Stromal cell of bone marrow (primary cell): ENCODE results near the gene LRRTM4.
"Not testable (repeated sequence)": the region's sequence is repeated elsewhere in the genome, so short reads cannot be mapped to it uniquely, and the experiment has no call there.

Experiments used
- DNase-seq: peaks from one replicate; pipeline ENCODE4 v3.0.0-alpha.2; 2012; ENCODE audit warnings: low read depth

LRRTM4 gene

DNA sequence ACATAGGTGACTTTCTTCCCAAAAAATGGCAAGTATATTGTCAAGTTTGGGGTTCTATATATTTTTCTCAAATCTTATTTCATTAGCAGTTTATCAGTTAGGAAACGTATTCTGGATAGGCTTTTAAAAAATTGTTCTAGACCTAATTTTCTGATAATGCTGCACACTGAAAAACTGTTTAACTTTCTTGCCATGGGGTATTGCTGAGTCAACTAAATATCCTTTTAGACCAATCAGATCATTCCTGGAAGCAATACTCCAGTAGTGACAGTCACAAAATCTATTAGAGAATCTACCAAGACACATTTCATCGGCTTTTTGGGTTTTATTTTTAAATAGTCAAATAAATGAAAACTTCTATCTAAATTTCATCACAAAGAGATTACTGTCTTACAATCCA is 440.6 kb downstream of the LRRTM4 start:
- no peak for DNase-seq

DNA sequence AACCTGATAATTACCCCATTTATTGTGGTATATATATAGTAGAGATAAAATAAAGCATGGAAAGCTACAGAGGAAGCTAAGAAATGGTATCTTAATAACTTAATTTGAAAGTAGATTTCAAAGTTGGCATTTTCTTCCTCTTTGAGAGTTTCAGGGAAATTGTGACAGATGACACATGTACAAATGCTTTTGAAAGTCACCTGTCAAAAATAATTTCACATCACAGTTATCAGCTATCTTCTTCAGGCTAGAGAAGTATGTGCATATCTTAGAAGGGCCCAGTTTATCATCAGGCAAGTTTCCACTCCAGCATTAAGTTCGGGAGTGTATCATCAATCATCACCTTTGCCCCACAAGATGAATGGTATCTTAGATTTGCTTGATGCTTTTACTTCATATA is 457.9 kb downstream of the LRRTM4 start:
- no peak for DNase-seq

DNA sequence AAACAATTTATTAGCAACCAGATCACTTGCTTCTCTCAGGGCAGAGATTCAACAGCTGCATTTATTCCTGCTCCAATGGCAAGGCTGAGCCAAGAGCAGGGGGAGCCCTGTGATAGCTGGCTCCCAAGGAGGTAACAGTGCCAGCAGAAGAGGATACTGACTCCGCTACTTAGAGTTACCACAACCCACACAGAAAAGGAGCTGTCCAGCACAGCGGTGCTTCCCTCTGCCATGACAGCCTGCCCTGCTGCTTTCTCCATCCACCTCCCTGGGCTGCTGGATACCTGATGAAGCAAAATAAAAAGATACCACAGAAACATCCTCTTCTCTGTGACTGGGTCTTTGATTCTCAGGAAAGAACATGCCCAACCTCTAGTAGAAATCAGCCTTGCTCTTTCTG is 467.2 kb downstream of the LRRTM4 start:
- no peak for DNase-seq

DNA sequence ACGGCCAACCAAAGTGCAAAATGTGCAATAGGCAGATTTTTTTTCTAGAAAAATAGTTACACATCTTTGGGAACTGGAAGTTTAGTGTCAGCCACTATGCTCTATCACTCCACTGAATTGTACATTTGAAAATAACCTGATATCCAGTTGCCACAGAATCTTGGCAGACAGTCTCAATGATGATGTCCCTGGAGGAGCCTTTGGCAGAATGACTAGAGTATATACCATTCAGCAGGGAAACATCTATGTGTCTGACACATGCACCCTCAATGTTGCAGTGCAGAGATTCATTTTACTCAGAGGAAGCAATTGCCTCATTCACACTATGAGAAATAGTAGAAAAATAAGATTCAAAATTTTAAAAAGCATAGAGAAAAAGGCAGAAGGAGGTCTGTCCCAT is 475.8 kb downstream of the LRRTM4 start:
- DNase-seq: no peak

DNA sequence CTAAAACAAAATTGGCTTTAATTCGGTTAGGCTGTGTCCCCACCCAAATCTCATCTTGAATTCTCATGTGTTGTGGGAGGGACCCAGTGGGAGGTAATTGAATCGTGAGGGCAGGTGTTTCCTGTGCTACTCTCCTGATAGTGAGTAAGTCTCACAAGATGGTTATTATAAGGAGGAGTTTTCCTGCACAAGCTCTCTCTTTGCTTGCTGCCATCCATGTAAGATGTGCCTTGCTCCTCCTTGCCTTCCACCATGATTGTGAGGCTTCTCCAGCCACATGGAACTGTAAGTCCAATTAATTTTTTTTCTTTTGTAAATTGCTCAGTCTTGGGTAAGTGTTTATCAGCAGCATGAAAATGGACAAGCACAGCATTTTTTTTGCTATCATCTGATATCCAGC is 476.7 kb downstream of the LRRTM4 start:
- not testable (repeated sequence) for DNase-seq

DNA sequence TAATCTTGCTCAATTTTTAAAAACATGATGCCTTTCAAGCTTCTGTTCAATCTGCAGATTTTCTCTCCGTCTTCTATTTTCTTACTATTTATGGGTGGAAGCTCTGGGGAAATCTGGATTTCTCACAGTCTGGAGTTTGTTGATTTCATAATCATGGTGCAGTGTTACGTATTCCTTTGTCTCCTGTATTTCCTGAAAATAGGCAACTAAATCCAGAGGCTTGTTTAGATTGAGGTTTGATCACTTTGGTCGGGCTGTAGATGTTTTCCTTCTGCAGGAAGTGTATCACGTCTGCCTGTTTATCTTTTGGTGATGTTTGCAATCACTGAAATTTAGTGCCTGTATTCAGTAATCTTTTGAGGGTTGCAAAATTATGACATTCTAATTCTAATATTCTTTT is 487.7 kb downstream of the LRRTM4 start:
- no peak for DNase-seq

DNA sequence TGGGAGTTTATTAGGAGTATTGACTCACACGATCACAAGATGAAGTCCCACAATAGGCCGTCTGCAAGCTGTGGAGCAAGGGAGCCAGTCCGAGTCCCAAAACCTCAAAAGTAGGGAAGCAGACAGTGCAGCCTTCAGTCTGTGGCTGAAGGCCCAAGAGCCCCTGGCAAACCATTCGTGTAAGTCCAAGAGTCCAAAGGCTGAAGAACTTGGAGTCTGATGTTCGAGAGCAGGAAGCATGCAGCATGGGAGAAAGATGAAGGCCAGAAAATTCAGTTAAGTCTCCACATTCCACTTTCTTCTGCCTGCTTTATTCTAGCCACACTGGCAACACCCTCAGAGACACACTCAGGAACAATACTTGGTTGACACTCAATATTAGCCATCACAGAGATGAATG is 492.9 kb downstream of the LRRTM4 start:
- not testable (repeated sequence) for DNase-seq

DNA sequence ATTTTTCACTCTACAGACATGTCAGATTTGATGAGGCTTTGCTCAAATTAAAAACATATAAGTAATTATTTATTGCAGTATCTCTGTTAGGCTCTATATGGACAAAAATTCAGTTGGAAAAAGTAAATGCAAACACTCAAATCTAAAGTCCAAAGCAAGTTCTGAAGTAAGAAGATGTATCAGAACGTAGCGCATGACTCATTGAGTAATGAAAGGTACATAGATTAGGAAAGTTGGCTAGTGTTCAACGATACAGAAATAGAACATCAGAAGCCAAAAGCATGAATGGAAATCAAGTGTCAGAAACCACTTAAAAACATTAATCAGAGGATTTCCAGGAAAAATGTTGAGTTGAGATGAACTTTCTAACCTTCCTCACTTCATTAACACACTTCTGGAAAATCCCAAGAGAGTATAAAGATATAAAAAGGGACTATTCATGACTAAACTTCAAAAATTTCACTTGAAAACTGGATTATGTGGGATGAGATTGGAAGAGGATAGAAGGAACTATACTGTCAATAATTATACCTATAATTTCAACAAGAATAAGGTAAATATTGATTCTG is 494.1 kb downstream of the LRRTM4 start:
- DNase-seq: no peak

DNA sequence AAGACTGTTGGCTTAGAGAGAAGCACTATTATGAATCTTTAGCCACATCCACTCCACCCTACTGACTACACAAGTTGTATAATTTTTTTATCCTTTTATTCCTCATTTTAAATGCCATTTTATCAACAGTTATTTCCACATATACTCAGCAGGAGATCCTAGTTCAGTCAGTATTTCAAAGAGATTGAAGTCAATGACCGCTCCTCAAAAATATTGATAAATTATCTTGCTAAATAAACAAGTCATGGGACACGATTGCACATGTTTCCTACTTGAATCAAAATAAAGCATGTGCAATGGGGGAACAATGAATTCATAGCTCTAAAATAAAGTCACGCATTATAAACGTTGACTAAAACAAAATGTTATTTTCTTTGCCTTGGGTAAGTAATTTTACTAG is 496.5 kb downstream of the LRRTM4 start:
- no peak for DNase-seq

DNA sequence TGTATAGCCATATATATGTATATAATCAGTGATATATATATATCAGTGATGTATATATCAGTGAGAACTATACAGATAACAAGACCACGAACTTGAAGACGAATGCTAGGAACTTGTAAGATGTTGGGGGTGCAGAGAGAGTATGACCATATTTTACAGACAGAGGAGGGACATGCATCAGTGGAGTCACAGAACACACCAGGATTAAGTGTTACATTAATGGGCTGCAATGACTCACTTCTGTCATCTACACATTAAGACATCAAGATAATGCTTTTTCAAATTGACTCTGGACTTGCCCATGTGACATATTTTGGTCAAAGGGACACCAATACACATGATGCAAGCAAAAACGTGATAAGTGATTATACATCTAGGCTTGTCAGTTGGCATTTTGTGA is 501.0 kb downstream of the LRRTM4 start:
- DNase-seq: no peak

DNA sequence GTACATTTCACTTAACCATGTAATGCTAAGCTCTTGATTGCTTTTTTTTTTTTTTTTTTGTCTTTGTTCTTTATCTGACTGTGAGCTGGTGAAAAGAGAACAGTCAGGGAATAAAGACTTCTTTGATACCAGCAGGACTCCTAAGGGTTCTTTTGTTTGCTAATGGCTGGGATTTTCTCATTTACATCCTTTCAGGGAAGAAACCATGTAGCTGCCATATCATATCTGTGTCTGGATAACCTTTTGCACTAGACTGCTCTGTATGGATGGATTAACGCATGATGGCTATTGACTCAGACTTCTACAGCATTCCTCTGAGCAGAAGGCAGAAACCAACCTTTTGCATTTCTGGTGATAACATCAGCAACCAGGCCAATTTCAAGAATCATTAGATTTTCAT is 504.0 kb downstream of the LRRTM4 start:
- no peak for DNase-seq

DNA sequence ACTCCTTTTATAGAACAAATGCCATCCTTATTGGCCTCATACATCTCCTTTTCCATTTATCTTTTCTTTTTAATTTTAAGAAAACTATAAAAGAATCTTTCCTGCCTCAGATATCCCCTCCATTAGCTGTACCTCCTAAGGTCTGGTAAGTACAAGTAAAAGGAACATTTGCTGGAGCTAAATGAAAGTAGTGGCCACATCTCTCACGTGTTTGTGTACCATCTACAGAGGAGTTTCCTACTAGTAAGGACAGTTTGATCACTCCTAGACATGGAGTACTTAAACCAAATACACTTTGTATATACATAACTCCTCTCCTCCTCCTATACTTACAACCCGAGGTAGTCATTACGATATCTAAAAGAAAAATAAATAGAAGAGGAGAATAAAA is 504.8 kb downstream of the LRRTM4 start:
- DNase-seq: no peak

DNA sequence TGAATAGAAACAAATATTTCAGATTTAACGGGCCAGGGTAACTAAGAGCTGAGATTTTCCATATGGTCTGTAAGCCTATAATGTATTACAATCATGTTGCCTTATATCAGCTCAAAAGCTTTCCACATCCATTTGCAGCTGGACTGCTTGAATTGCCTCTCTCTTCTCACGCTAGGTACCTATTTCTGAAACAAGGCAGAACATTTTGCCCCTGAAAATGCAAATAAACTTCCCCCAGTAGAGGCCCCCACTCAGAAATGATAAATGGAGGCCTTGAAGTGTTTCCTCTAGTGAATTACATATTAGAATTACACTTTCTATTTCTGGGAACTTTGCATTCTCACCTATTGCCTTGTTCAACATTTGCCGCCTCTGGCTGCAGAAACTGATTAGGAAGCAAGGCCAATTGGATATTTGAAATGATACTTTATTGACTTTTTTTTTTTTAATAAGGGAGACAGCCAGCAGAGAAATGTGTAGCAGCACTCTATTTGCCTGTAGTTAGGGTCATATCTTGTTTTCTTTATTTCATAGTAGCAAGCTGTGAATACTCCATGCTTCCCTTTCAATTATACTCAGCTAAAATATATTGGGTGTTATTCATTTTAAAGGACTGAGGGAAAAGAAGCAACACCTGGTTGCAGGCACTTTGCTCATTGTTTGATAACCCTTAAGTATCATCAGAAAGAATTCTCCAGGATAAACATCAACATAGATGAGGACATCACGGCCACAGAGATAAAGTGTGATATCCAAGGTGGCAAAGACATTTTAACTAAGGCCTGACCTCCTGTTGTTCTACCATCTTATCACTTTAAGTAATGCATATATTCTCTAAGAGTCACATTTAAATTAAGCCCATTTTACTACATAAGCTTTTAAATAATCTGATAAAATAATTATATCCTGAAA is 505.5 kb downstream of the LRRTM4 start:
- no peak for DNase-seq

DNA sequence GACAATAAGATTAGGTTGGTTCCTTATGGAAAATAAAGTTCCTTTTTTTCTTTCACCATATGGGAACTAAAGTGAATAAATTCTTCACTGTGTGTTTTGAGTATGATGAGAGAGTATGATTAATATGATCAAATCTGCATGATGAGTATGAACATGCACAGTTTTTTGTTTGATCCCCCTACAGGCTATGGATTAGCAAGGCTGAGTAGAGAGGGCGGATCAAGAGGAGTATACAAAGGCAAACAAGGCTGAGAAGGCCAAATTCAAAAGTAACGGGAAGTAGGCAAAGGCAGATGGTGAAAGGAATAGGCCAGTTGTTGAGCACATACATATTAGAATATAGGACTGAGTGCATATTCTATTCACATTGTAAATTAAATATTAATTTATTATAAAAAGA is 508.2 kb downstream of the LRRTM4 start:
- no peak for DNase-seq

DNA sequence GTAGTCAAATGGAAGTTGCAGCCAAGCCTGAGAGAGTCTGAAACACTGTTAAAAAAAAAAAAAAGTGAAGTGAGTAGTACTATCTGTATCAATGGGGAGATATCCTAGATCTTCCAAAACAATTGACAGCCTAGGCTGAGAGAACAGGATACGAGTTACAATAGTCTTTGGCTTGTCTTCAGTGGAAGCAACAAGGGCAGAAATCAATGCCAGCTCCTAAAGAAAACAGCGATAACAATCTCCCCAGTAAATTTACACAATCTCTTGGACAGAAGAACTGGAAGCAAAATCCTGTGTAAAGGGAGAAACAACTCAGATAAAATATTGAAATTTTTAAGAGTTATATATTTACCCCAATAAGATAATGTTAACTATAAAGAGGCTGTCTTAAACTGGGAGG is 508.7 kb downstream of the LRRTM4 start:
- no peak for DNase-seq

DNA sequence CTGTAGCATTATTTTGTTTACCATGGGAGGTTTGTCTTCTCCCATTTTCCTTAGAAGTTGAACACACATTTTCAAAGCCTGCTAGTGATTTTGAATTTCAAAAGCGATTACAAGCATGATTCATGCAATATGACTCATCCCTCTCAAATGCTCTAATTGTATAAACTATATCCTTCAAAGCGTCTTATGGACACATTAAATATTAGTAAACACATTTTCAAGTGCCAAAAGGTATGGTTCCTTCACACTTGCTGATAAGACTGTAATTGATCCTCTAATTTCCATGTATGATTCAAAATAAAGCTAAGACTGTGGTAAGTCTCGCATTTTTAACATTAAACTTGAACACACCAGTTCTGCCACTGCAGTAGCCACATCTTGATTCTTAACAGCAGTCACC is 512.9 kb downstream of the LRRTM4 start:
- no peak for DNase-seq

DNA sequence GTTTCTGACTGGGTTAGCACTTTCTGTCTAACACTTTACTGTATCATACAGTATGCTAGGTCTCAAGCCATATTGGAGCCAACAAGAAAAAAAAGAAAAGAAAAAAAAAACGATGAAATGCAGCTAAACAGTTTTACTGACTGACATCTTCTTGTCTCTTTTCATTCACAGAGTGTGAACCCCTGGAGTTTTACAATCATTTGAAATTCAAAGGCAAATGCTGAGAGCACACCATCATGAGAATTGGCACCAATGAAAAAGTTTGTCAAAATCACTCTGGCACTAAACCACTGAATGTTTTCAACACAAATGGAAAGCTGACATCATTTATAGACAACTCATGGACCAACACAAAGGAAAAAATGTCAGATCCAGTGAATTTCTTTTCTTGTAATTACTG is 513.3 kb downstream of the LRRTM4 start:
- DNase-seq: no peak

DNA sequence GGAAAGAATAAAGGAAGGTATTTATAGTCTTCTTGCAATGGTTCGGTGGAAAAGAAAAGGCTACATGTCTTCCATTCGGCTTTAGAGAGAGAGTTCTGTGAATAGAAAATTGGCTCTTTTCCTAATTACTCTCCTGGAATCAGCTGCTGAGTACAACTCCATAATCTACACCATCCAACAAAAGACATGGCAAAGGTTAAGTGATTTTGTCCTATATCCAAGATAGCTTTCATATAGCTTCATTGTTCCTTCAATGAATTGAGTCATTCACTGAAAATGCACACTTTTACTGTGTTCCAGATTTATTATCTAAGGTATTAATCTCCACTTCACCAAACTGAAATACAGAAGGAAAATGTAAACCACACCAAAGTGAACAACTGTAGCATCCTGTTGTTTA is 514.5 kb downstream of the LRRTM4 start:
- no peak for DNase-seq

DNA sequence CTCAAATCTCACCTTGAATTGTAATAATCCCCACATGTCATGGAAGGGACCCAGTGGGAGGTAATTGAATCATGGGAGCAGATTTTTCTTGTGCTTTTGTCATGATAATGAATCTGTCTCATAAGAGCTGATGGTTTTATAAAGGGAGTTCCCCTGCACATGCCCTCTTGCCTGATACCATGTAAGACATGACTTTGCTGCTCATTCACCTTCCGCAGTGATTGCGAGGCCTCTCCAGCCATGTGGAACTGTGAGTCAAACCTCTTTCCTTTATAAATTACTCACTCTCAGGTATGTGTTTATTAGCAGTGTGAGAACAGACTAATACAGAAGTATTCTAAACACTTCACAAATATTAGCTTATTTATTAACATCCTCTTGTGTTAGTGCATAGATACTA is 516.7 kb downstream of the LRRTM4 start:
- DNase-seq: no peak

DNA sequence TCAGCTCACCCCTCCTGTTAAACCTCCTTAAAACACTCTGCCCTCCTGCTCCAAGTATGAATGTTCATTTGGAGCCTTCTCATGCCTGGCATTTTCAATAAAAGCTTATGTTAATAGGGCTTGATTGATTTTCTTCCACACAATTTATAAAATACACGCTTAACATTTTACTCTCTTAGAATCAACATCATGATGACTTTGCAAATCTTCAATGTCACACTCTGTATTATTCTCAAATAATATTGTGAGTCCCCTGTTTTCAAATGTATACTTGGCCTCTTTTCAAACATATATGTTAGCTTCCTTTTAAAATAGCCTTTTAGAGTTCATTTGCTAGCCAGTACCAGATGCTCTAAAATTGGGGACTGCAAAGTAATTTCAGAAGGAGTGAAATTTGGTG is 520.3 kb downstream of the LRRTM4 start:
- no peak for DNase-seq

DNA sequence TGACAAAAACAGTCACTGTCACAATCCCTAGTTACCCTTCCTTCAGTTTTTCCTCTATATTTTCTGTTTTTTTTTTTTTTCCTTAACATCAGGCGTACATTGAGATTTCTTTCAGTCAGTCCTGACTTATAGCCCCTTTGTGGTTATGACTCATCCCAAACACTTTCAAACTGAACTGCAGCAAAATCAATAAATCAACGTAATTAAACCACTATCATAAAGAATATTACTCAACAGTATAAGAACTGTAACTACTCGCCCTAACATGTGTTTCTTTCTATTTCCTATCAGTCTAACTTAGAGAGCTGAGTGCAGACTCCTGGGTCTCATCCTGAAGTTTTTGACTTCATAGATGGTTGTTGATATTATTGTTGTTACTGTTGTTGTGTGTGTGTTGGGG is 523.5 kb downstream of the LRRTM4 start:
- no peak for DNase-seq

DNA sequence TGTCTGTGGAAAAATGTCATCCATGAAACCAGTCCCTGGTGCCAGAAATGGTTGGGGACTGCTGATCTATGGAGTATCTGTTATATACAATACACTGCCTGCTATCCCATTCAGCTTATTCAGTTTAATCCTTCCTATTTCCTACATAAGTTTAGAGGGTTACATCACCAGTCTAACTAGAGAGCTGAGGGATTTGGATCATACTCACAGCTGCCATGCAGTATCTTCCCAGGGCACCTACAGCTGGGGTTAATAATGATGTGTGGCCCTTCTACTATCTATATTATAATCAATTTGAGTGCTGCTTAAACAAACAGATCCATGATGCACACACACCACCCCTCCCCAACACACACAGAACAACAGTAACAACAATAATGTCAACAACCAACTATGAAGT is 524.0 kb downstream of the LRRTM4 start:
- no peak for DNase-seq

DNA sequence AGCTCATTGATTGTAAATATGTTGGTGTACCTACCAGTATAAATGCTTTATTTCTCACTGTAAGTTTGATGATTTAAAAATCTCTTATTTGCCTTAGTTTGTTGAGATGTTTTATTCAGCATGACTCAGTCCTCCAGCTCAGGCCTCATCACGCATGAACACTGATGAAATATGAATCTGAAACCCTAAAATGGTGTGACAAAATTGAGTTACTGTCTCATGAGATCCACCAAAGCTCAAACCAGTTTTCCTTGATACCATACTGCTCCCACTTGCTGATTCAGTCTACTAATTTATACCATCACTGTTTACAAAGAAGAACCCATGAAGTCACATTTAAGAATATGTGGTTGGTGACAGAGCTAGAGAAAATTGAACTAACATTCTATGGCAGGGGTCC is 524.9 kb downstream of the LRRTM4 start:
- DNase-seq: no peak
